Neural cell (in vitro differentiated cells): ENCODE measurements around the gene EFS. TPM values are rescaled to one million over a fixed set of nuclear protein-coding genes. Genes with fewer than 3 reads are reported as not detected.
A peak's percentile ranks its signal among the peaks of the same experiment; 100 is the strongest.

ENCODE experiments used
- H2AFZ ChIP-seq: fragments of 200-600, 300-800 bp; sonication (generic), shearing (Covaris generic); 2 replicates; pipeline ENCODE4 v1.6.0; 2014; ENCODE audit warnings: low read depth, mild to moderate bottlenecking, antibody characterized with exemption, low read length, moderate library complexity
- H3F3A ChIP-seq: fragments of 200-600 bp; shearing (Covaris generic); 2 replicates; pipeline ENCODE4 v1.6.1; 2016; ENCODE audit warnings: mild to moderate bottlenecking, moderate library complexity, mixed read lengths, antibody characterized with exemption, low read length; ENCODE audit not compliant: insufficient read depth, poor library complexity, severe bottlenecking
- H3K27ac ChIP-seq: fragments of 200-600, 300-800 bp; sonication (generic), shearing (Covaris generic); 2 replicates; pipeline ENCODE4 v1.5.1; 2014; ENCODE audit warnings: mild to moderate bottlenecking, low read length, moderate library complexity
- H3K27me3 ChIP-seq: fragments of 300-800, 200-600 bp; sonication (generic), shearing (Covaris generic); 2 replicates; pipeline ENCODE4 v1.6.0; 2014; ENCODE audit warnings: mild to moderate bottlenecking, low read depth, low read length, moderate library complexity; ENCODE audit not compliant: insufficient read depth
- H3K36me3 ChIP-seq: fragments of 300-800, 200-600 bp; sonication (generic), shearing (Covaris generic); 2 replicates; pipeline ENCODE4 v1.5.1; 2014; ENCODE audit warnings: mild to moderate bottlenecking, antibody characterized with exemption, low read length, moderate library complexity; ENCODE audit not compliant: insufficient read depth
- H3K4me2 ChIP-seq: fragments of 300-800, 200-600 bp; sonication (generic), shearing (Covaris generic); 2 replicates; pipeline ENCODE4 v1.6.0; 2014; ENCODE audit warnings: mild to moderate bottlenecking, low read length
- H3K4me3 ChIP-seq: fragments of 300-800, 200-600 bp; sonication (generic), shearing (Covaris generic); 2 replicates; pipeline ENCODE4 v1.5.1; 2014; ENCODE audit warnings: mild to moderate bottlenecking, low read length, moderate library complexity
- H3K79me2 ChIP-seq: fragments of 200-600 bp; shearing (Covaris generic); replicated peaks from 2 replicates; pipeline ENCODE4 v1.6.0; 2014; ENCODE audit warnings: mild to moderate bottlenecking, low read length, moderate library complexity; ENCODE audit not compliant: insufficient read depth
- H3K9ac ChIP-seq: fragments of 300-800, 200-600 bp; sonication (generic), shearing (Covaris generic); 2 replicates; pipeline ENCODE4 v1.6.1; 2016; ENCODE audit warnings: mild to moderate bottlenecking, low read length, mixed read lengths
- H3K9me2 ChIP-seq: fragments of 200-600 bp; shearing (Covaris generic); 2 replicates; pipeline ENCODE4 v1.6.1; 2016; ENCODE audit warnings: mild to moderate bottlenecking, low read length, mixed read lengths; ENCODE audit not compliant: insufficient read depth
- H3K9me3 ChIP-seq: fragments of 200-600, 300-800 bp; sonication (generic), shearing (Covaris generic); 2 replicates; pipeline ENCODE4 v1.6.1; 2016; ENCODE audit warnings: mild to moderate bottlenecking, mixed run types, low read length, moderate library complexity, mixed read lengths
- H4K20me1 ChIP-seq: fragments of 200-600 bp; shearing (Covaris generic); 2 replicates; pipeline ENCODE4 v1.6.1; 2016; ENCODE audit warnings: mild to moderate bottlenecking, mixed run types; ENCODE audit not compliant: insufficient read depth
- EP300 ChIP-seq: fragments of 450-650 bp; conservative IDR thresholded peaks from 2 replicates; pipeline ENCODE4 v1.6.1; 2014; ENCODE audit warnings: antibody characterized with exemption, mild to moderate bottlenecking, moderate library complexity; ENCODE audit not compliant: poor library complexity, severe bottlenecking
- EZH2 ChIP-seq: fragments of 200-600, 300-800 bp; shearing (Covaris generic), sonication (generic); IDR thresholded peaks from 2 replicates; pipeline ENCODE4 v1.6.1; 2014; ENCODE audit warnings: antibody characterized with exemption, low read length, borderline replicate concordance, mild to moderate bottlenecking; ENCODE audit not compliant: insufficient read depth, poor library complexity, severe bottlenecking
- MXI1 ChIP-seq: fragments of 450-650 bp; conservative IDR thresholded peaks from 2 replicates; pipeline ENCODE4 v1.6.1; 2014; ENCODE audit warnings: antibody characterized with exemption, mild to moderate bottlenecking; ENCODE audit not compliant: poor library complexity, severe bottlenecking
- POLR2AphosphoS5 ChIP-seq: IDR thresholded peaks from 2 replicates; pipeline ENCODE4 v1.6.1; 2012
- RAD21 ChIP-seq: fragments of 450-650 bp; conservative IDR thresholded peaks from 2 replicates; pipeline ENCODE4 v1.6.1; 2014; ENCODE audit warnings: antibody characterized with exemption, mild to moderate bottlenecking, moderate library complexity
- SMC3 ChIP-seq: fragments of 450-650 bp; conservative IDR thresholded peaks from 2 replicates; pipeline ENCODE4 v1.6.1; 2014; ENCODE audit warnings: antibody characterized with exemption, mild to moderate bottlenecking, moderate library complexity; ENCODE audit not compliant: poor library complexity
- TAF1 ChIP-seq: IDR thresholded peaks from 2 replicates; pipeline ENCODE4 v1.6.1; 2012; ENCODE audit warnings: low read depth
- polyA plus RNA-seq: library from polyadenylated mRNA; depleted of rRNA; stranded (reverse); fragments of >200 nt; gene quantifications from 2 replicates; pipeline ENCODE4 v1.2.3, GENCODE V29; 2014
- TF ChIP-seq, protein P1 (sequence below): fragments of 450-650 bp; IDR thresholded peaks from 2 replicates; pipeline ENCODE4 v1.5.1; 2014; ENCODE audit warnings: antibody characterized with exemption, mild to moderate bottlenecking, moderate library complexity; ENCODE audit not compliant: poor library complexity, severe bottlenecking
- TF ChIP-seq, protein P2 (sequence below): IDR thresholded peaks from 2 replicates; pipeline ENCODE4 v1.6.1; 2012; ENCODE audit warnings: borderline replicate concordance

EFS gene
- polyA plus RNA-seq, 1 donor from 2014 or later = 0.48 TPM

DNA sequence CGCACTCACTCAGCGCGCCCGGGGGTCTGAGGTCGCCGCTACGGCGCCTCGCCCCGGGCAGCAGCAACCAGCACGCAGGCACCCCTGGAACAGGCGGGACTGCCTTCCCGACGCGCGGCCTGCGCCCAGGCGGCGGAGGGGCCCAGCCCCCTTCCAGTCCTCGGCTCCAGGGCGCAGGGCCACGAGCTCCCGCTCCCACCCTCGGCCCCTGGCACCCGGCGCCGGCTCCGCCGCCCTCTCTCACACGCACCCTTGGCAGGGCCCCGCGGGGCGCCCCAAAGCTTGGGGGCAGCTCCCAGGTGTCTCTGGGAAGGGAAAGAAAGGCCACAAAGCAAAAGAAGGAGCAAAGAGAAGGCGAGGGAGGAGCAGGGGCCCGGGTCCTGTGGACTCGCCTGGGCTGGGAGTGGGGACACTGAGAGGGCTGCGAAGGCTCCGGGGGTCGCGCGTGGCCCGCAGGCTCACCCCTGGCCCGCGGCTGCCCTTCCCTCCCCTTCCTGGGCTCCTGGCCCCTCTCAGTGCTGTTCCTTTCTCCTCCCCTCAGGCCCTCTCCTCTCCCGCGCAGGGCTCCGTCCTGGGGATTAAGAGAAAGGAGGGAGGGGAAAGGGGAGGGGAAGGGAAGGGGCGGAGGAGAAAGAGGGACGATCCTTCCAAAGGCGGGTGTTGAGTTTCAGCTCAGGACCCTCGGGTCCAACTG lies 907 bp upstream of the EFS start:
- no peaks in the 10 kb centered on the region for H3K9me3 ChIP-seq
- peaks cover 25% of the 10 kb centered on the region for H3K79me2 ChIP-seq
- H3K27ac ChIP-seq = no peak overlapping the region
- no peak overlapping the region for H2AFZ ChIP-seq
- no peak overlapping the region for H3K4me2 ChIP-seq
- peak overlapping the region; percentile 21 for H3K4me3 ChIP-seq
- TF ChIP-seq POLR2AphosphoS5 (no peak), EZH2 (no peak), TAF1 (no peak), MXI1 (no peak), RAD21 (no peak), SMC3 (no peak), EP300 (no peak)
- TF ChIP-seq, protein P1, sequence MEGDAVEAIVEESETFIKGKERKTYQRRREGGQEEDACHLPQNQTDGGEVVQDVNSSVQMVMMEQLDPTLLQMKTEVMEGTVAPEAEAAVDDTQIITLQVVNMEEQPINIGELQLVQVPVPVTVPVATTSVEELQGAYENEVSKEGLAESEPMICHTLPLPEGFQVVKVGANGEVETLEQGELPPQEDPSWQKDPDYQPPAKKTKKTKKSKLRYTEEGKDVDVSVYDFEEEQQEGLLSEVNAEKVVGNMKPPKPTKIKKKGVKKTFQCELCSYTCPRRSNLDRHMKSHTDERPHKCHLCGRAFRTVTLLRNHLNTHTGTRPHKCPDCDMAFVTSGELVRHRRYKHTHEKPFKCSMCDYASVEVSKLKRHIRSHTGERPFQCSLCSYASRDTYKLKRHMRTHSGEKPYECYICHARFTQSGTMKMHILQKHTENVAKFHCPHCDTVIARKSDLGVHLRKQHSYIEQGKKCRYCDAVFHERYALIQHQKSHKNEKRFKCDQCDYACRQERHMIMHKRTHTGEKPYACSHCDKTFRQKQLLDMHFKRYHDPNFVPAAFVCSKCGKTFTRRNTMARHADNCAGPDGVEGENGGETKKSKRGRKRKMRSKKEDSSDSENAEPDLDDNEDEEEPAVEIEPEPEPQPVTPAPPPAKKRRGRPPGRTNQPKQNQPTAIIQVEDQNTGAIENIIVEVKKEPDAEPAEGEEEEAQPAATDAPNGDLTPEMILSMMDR = no peak
- TF ChIP-seq, protein P2, sequence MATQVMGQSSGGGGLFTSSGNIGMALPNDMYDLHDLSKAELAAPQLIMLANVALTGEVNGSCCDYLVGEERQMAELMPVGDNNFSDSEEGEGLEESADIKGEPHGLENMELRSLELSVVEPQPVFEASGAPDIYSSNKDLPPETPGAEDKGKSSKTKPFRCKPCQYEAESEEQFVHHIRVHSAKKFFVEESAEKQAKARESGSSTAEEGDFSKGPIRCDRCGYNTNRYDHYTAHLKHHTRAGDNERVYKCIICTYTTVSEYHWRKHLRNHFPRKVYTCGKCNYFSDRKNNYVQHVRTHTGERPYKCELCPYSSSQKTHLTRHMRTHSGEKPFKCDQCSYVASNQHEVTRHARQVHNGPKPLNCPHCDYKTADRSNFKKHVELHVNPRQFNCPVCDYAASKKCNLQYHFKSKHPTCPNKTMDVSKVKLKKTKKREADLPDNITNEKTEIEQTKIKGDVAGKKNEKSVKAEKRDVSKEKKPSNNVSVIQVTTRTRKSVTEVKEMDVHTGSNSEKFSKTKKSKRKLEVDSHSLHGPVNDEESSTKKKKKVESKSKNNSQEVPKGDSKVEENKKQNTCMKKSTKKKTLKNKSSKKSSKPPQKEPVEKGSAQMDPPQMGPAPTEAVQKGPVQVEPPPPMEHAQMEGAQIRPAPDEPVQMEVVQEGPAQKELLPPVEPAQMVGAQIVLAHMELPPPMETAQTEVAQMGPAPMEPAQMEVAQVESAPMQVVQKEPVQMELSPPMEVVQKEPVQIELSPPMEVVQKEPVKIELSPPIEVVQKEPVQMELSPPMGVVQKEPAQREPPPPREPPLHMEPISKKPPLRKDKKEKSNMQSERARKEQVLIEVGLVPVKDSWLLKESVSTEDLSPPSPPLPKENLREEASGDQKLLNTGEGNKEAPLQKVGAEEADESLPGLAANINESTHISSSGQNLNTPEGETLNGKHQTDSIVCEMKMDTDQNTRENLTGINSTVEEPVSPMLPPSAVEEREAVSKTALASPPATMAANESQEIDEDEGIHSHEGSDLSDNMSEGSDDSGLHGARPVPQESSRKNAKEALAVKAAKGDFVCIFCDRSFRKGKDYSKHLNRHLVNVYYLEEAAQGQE = no peak
- no peaks in the 10 kb centered on the region for H3K36me3 ChIP-seq
- H3K27me3 ChIP-seq = peaks cover 12% of the 10 kb centered on the region
- no peaks in the 10 kb centered on the region for H3F3A ChIP-seq
- no peaks in the 10 kb centered on the region for H3K9me2 ChIP-seq
- H3K9ac ChIP-seq = peak overlapping the region; percentile 16
- no peaks in the 10 kb centered on the region for H4K20me1 ChIP-seq

DNA sequence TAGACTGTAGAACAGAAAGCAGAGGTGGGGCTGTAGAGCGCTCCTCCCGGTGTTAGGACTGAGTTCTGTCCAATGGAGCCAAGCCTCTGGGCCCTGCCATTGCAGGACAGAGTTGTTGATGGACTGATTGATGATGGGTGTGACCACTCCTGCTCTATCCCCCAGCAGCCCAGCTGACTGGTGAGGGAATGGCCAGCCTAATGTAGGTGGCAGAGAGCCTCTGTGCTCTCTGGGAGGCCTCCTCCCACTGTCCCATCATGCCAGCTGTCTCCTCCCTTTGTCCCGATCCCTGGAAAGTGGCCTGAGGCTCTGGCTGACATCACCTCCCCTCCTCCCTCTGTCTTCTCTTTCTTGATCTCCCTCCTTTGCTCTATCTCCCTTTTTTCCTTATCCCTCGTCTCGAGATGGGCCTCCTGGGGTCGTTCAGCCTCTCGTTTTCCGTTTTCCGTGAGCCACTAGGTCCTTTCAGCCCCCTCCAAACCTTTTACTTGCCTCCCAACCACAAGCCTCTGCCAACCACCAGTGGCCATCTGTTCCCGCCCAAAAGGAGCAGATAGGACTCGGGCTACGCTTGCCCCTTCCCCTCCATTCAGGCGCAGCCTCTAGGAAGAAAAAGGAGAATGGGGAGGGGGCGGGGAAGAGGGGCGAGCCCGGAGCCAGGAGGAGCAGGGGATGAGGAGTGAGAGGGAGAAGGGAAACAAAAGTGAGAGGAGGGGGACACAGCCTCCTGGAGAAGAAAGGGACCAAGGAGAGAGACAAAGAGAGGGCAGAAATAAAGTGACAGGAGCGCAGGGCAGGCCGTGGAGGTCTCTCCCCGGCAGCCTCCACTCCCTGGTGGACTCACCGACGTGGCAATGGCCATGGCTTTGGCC lies 572 bp downstream of the EFS start:
- TF ChIP-seq EP300 (no peak), RAD21 (no peak), TAF1 (no peak), POLR2AphosphoS5 (no peak), SMC3 (no peak), MXI1 (no peak), EZH2 (no peak)
- TF ChIP-seq, protein P2 = no peak
- TF ChIP-seq, protein P1 = no peak
- no peak overlapping the region for H3K4me3 ChIP-seq
- no peaks in the 10 kb centered on the region for H3F3A ChIP-seq
- no peaks in the 10 kb centered on the region for H3K9me2 ChIP-seq
- peak overlapping the region; percentile 13 for H3K27ac ChIP-seq
- H3K79me2 ChIP-seq = peaks cover 25% of the 10 kb centered on the region
- peak overlapping the region; percentile 35 for H2AFZ ChIP-seq
- peak overlapping the region; percentile 39 for H3K9ac ChIP-seq
- H3K27me3 ChIP-seq = peaks cover 12% of the 10 kb centered on the region
- H3K9me3 ChIP-seq = no peaks in the 10 kb centered on the region
- no peaks in the 10 kb centered on the region for H4K20me1 ChIP-seq
- no peaks in the 10 kb centered on the region for H3K36me3 ChIP-seq
- no peak overlapping the region for H3K4me2 ChIP-seq
